KG1 (cell line): Measurements from ENCODE around the gene ARMC3.

Experiments
- DNase-seq: peaks from one replicate; lab custom pipeline; 2025; lab: John Stamatoyannopoulos, UW

ARMC3 gene

DNA sequence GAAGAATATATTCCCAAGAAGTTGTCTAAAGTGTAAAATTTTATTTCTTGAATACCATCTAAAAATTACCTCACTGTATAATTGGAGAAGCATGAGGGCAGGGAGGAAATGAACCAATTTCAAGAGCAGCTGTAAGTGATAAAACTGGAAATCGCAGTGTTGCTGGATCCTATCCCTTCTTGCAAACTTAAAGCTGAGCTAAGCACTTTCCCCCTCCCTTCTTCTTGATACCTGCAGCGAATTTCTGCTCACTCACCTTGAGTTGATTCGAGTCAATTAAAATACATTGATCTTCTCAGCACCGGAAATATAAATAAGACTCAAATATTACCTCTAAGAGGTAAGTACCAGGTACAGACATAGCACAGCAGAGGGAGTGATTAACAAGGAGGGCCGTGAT, 65.5 kb downstream of the ARMC3 start:
- no peak for DNase-seq

DNA sequence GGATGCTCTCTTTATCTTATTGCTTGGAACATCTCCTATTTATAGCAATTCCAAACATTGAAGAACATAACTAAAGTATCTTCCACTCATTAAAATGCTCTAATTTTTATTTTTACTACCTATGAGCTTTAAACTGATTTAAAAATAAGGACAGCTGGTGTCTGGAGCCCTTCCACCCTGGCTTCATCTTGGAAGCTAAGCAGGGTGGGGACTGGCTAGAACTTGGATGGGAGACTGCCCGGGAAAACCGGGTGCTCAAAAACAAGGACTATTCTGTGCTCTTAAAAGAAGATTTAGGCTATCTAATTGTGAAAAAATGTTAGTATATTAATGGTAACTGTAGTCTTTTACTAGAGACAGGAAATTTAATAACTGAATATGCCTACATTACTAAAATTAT, 69.2 kb downstream of the ARMC3 start:
- DNase-seq: no peak

DNA sequence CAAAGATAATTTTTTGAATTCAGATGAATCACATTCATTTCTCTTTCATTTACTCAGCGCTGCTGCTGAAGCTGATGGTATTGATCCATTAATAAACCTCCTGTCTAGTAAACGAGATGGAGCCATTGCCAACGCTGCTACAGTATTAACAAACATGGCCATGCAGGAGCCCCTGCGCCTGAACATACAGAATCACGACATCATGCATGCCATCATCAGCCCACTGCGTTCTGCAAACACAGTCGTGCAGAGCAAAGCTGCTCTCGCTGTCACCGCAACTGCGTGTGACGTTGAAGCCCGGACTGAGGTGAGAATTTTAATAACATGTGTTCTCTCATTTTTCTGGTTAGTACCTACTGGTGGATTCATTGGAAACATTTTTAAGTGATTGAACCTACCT, 70.2 kb downstream of the ARMC3 start:
- DNase-seq: no peak

DNA sequence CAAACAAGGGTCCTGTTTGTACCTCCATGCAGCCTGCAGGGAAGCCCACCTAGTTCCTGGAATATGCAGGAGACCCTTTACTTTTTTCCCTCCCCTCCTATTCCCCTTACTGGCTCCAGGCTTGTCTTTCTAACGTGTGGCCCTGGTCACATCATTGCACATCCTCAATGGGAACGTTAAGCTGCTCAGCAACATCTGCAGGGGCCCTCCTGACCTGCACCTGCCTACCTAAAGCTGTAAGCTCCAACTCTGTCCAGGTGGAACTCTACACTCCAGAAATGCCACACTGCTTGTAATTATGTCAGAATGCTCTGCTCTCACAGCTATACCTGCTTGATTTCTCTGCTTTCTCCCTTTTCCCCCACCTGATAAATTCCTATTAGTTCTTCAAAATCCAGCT, 72.1 kb downstream of the ARMC3 start:
- DNase-seq: no peak

DNA sequence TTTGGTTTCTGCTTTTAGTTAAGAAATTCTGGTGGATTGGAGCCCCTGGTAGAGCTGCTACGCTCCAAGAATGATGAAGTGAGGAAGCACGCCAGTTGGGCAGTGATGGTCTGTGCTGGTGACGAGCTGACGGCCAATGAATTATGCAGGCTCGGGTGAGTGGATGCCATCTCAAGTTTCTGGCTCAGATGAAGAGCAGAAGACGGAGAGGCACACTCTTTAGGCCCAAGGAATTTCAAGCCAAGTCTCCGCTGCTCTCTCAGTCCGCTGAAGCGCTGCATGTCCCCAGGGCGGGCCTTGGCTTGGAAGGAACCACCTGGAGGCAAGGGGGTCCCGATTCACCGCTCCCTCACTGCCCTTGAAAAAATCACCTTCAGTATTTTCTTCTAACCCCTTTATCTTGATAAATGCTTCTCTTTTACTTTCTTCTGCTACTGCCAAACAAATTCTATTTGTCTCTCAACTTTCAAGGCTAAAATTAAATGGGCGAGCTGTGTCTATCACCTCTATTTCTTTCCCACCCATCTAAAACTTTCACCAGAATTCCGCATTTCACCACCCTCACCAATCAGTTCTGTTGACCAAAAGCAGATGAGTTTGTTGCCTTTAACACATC, 74.2 kb downstream of the ARMC3 start:
- no peak for DNase-seq

DNA sequence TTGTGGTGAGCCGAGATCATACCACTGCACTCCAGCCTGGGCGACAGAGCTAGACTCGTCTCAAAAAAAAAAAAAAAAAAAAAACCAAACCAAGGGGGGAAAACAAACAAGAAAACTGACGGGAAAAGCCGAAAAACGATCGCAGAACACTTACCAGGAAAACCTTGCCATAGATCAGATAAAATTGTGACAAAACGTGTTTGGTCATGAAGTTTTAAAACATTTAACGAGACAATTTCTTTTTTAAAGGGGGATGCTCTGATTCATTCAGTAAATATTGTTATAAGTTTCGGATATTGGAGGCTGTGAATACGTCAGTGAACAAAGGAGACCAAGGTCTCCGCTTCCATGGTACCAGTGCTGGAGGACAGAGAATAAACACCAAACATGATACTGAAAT, 77.3 kb downstream of the ARMC3 start:
- no peak for DNase-seq

DNA sequence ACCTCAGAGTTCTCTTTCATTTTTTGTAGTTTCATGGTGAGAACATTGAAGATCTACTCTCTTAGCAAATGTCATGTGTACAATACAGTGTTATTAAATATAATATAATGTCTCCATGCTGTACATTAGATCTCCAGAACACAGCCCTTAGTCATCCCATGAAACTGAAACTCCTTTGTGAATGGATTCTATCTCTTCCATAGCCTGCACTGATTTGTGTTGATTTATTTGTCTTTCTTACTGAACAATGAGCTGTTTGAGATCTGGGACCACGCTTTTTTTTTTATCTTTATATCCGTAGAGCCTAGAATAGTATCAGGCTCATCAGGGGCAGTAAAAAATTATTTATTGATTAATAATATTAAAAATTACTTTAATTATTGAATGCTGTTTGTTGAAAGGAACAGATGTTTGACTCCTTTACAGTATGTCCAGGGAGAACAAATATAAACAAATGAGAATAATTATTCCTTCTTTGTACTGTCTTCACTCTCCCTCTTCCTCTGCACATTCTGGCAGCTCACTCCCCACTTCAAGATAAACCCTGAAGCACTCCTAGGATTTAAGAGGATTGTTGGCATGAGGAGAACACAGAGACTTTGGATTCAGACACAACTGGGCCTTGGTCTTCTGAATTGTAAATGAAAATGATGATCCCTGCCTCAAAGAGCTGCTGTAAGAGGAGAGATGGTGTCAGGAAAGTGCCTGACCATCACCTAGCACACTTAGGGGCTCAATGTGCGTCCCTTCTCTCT, 85.9 kb downstream of the ARMC3 start:
- no peak for DNase-seq

DNA sequence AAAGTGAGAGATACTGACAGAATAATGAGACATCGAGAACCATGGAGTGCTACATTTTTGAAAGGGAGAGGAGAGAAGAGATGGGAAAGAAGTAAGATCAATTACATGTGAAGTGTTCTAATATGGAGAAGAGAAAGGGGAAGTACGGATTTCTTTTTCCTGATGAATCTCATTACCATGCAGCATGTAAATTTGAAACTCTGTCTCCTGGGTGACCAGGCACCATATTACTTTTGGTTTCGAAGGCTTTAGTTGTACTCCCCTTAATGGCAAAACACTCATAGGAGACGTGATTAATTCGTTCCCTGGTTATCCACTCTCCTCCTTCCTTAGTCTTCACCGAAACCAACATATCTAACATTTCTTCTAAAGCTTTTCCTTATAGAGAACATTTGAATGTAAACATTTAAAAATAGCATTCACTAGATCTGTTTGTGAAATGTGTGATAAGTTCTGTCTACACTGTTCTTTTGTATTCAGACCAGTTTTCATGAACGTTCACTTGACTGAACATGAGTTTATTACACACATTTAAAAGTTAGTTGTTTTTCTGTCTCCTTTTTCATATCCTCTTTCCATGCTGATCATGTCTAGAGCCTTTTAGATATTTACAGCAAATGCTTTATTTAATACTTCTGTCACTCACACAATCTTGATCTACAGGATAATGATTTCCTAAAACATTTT, 87.3 kb downstream of the ARMC3 start:
- no peak for DNase-seq

DNA sequence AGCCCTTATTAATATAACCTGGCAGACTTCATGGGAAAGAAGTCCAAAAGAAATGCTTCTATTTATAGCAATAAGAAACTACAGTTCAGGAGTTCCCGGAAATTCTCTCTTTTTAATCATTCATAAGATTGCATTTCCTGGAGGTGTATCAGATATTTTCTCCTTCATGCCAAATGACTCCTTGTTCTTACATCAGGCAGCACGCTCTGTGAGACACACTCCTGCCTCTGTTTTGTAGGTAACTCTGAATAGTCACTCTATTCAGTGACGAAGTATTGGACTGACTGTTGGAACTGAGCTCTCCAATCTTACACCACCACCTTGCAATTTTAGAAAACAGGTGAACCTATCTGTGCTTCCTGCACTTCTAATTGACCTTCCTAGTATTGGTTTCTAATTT, 88.8 kb downstream of the ARMC3 start:
- DNase-seq: no peak

DNA sequence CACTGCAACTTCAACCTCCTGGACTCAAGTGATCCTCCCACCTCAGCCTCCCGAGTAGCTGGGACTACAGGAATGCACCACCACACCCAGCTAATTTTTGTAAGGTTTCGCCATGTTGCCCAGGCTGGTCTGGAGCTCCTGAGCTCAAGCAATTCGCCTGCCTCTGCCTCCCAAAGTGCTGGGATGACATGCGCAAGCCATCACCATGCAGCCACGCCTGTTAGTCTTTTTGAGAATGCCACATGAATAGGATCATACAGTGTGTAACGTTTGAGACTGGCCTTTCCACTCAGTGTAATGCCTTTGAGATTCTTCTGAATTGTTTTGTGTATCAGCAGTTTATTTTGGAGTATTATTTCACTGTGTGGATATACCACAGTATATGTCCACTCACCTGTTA, 91.8 kb downstream of the ARMC3 start:
- DNase-seq: no peak

DNA sequence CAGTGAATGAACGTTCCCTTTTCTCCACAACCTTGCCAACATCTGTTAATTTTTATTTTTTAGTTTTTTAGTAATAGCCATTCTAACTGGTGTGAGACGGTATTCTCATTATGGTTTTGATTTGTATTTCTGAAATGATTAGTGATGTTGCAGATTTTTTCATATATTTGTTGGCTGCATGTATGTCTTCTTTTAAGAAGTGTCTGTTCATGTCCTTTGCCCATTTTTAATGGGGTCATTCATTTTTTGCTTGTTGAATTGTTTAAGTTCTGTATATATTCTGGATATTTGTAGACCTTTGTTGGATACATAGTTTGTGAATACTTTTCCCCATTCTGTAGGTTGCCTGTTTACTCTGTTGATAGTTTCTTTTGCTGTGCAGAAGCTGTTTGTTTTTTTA, 93.6 kb downstream of the ARMC3 start:
- no peak for DNase-seq

DNA sequence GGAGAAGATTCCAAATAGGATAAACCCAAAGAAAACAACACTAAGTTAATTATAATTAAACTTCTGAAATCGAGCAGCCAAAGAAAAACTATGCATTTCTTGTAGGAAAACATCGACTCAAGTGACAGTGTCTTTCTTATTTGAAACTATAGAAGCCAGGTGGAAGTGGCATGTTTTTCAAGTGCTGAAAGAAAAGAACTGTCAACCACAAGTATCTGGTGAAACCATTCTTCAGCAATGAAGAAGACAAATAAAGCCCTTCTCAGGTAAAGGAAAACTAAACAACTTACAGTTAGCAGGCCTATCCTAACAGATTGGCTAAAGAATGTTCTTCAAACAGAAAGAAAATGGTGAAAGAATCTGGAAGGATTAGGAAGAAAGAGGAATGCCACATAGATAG, 96.1 kb downstream of the ARMC3 start:
- no peak for DNase-seq

DNA sequence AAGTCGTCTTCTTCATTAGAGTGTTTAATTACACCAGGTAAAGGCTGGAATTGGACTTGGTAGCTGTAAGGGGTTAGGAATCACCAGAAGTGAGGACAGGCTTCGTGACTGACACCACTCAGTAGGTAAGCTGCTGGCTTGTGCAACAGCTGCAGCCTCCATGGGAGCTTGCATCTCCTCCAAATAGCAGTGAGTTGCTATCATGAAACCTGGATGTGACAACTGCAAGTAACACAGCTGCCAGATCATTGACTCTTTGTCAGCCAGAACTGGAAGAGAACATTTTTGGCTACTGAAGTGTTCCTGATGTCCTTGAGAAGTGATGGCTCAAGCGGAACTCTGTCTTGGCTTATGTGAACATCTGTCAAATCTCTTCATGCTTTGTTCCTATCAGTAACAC, 103.5 kb downstream of the ARMC3 start:
- DNase-seq: no peak

DNA sequence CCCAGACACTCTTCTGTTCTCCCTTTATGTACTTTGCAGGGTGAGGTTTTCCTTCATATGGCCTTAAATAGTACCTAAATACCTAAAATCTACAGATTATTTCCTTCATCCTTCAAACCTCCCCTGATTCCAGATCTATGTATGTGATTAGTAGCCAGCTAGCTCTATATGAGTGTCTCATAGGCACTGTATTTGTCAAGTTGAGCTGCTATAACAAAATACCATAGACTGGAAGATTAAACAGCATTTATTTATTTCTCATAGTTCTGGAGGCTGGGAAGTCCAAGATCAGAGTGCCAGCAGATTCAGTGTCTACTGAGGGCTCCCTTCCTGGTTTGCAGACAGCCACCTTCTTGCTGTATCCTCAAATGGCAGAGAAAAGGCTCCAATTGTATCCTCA, 106.9 kb downstream of the ARMC3 start:
- DNase-seq: no peak

DNA sequence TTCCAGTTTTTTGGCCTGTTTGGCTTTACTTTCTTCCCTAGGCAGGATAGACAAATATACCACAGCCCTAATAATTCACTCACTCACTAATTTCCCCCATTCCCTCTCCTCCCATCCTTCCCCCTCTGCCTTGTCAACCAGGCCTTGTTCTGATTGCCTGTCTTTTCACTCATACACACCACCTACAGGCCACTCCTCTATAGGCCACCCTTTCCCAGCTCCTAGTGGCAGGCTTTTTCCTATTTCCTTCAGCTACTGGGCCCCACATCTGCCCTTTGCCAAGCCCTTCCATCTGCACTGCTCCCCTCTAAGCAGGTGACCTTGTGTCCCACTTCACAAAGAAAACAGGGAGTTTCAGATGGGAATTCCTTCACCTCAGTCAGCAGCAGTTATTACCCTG, 107.7 kb downstream of the ARMC3 start:
- no peak for DNase-seq

DNA sequence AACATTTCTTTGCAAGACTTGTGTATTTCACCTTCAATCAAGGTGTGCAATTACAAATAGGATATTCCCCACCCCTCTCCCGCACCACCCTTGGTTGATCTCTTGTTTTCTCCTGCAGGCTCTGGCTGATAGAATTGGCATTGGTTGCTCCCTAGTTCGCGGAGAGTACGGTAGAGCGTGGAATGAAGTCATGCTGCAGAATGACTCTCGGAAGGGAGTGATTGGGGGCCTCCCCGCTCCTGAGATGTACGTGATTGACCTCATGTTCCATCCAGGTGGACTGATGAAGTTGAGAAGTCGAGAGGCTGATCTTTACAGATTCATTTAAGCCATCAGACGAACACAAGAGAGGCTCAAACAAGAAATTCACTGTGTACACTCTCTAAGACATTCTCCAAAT, 109.3 kb downstream of the ARMC3 start:
- DNase-seq: no peak

DNA sequence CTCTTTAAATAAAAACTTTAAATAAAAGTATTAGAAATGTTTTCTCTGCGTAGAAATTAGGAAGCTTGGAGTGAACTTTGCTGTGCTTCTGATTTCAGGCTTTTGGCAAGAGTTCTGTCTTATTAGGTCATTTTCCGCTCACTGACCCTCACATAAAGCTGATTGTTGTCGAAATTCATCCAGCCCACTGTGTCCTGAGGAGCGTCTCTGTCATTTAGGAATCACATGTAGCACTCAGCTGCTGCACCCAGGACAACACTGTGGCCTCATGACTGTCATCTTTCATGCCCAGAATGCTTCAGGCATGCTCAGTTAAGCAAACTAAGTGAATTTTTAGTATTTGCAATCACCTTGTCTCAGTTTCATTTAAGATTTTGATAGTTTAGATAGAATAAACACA, 109.7 kb downstream of the ARMC3 start:
- DNase-seq: no peak

DNA sequence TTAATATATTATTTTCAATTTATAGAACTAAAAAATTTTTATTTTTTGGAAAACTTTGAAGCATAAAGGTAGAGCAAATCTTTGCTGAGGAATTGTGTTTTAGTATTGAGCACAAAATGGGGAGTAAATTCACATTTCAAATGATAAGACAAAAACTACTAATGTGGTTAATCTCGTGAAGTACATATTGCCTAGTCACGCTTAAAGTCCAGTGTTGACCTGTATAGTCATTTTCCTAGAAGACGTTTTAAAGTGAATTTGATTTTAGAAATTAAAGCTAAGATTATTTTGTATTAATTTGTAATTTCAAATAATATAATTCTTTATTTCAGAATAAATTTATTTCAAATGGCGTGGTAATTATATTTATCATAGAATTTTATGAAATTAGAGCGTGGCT, 110.3 kb downstream of the ARMC3 start:
- DNase-seq: no peak

DNA sequence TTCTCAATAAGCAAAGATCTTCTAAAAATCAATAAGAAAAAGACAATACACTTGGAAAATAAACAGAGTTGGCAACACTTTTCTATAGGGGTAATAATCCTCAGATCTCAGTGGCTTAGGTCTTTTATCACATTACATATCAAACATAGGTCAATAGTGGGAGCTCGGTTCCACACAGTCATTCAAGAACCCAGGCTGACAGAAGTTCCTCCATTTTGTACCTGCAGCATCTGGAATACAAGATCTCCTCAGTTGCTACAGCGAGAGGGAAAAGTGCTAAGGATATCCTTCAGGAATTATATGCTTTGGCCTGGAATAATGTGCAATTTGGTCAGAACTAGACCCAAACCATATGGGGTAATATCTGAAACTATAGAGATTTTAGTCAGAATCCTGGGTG, 112.1 kb downstream of the ARMC3 start:
- DNase-seq: no peak

DNA sequence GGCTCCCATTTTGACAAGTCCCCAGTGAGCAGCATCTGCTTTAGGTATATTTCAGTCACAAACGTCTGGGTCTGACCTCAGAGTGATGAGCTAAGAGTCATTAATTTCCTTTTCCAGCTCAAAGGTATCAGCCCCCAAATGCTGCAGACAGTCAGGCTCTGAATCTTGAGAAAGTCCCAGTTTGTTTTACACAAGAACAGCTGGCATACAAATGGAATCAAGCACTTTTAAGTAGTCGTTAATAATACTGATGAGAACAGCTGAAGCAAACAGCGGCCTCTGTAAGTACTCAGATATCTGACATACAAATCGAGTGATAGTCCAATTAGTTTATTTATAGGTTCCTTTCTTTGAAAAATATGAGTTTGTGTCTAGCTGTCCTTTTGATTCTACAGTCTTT, 118.2 kb downstream of the ARMC3 start:
- DNase-seq: no peak

DNA sequence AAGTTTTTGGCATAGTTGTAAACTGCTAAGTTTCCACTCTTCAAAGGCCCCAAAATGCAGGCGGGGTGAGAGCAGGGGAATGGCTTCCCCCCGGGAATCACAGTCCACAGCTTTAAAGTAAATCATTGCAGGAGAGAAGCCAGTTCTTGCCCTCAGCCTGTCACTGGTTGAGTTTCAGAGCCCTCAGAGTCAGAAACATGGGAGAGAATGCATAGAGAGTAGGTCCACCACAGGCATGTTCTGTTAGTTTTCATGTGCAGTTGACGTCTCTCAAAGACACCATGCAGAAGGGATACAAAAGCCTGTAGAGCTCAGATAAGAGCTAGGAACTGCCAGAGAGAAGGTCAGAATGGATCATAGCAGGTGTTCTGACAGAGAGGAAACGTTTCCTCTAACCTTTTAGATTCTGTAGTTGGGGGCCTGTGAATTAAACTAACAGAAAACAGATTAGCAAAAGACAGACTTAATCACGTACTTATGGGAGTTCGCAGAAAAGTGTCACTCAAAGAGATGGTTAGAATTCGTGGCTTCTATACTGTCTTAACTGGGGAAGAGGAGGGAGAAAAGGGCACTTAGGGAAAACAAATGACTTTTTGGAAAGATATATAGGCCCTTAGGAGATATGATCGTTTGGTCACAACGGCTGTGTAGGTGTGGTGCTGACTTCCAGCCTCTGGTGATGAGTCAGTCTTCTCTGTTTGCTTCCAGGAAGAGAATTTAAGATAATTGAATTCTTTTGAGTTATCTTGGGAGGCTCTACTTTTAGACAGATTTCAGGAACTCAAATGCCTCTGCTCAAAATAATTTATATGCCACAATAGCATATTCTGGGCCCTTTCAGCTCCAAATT, 119.6 kb downstream of the ARMC3 start:
- no peak for DNase-seq

DNA sequence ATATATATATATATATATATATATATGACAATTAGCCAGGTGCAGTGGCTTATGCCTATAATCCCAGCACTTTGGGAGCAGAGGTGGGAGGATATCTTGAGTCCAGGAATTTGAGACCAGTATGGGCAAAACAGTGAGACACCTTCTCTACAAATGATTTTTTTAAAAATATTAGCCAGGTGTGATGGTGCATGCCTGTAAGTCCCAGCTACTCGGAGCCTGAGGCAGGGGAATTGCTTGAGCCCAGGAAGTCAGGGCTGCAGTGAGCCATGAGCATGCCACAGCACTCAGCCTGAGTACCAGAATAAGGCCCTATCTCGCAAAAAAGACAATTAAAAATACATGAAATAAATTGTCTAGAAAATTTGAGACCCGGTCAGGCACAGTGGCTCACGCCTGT, 120.3 kb downstream of the ARMC3 start:
- DNase-seq: no peak

DNA sequence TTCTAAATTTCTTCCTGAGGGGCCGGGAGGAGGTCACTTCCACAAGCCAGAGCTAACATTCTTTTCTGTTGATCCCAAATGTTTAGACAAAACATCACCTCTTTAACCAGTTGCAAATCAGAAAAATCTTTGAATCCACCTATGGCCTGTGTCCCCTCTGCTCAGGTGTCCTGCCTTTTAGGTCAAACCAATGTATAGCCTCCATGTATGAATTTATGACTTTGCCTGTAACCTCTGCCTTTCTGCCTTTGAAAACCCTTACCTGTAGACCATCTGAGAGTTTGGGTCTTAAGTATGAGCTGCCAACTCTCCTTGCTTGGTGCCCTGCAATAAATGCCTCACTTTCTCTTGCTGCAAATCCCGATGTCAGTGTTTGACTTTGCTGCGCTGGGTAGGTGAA, 123.4 kb downstream of the ARMC3 start:
- DNase-seq: no peak
